HG02970 (cell line): ENCODE results near the gene PLA2G6.
"Not testable (repeated sequence)": the region's sequence is repeated elsewhere in the genome, so short reads cannot be mapped to it uniquely, and the experiment has no call there.

Experiments used
- ATAC-seq: cut with Tn5 transposase; IDR thresholded peaks from one replicate; pipeline ENCODE4 v1.9.1; 2021; ENCODE audit warnings: mild to moderate bottlenecking, moderate library complexity, moderate number of reproducible peaks; ENCODE audit not compliant: unreplicated experiment, low FRiP score

The PLA2G6 gene

GRCh38 chr22:38191731-38192474 lies 10.3 kb upstream of the PLA2G6 start:
- no peak for ATAC-seq

- no peak for ATAC-seq
These were observed 9.4 kb upstream of the PLA2G6 start for GRCh38 chr22:38191055-38191454.

- no peak for ATAC-seq
These were observed 9.0 kb upstream of the PLA2G6 start for GRCh38 chr22:38190581-38190980.

- no peak for ATAC-seq
These were observed 7.5 kb upstream of the PLA2G6 start for GRCh38 chr22:38189104-38189503.

- ATAC-seq = no peak
These were observed 6.0 kb upstream of the PLA2G6 start for GRCh38 chr22:38187413-38188212.

GRCh38 chr22:38186429-38186828 lies 4.8 kb upstream of the PLA2G6 start:
- ATAC-seq = no peak

- ATAC-seq = no peak
These were observed 3.2 kb upstream of the PLA2G6 start for GRCh38 chr22:38184788-38185187.

- no peak for ATAC-seq
These were observed 683 bp downstream of the PLA2G6 start for GRCh38 chr22:38180841-38181452.

- not testable (repeated sequence) for ATAC-seq
These were observed 3.1 kb downstream of the PLA2G6 start for GRCh38 chr22:38178605-38178937.

- no peak for ATAC-seq
These were observed 3.6 kb downstream of the PLA2G6 start for GRCh38 chr22:38177926-38178604.

- ATAC-seq = not testable (repeated sequence)
These were observed 4.1 kb downstream of the PLA2G6 start for GRCh38 chr22:38177571-38177925.

- no peak for ATAC-seq
These were observed 4.6 kb downstream of the PLA2G6 start for GRCh38 chr22:38177044-38177443.

- ATAC-seq = no peak
These were observed 5.4 kb downstream of the PLA2G6 start for GRCh38 chr22:38176170-38176741.

- ATAC-seq = no peak
These were observed 6.2 kb downstream of the PLA2G6 start for GRCh38 chr22:38175206-38176118.

GRCh38 chr22:38174626-38175025 lies 7.0 kb downstream of the PLA2G6 start:
- no peak for ATAC-seq

- no peak for ATAC-seq
These were observed 8.1 kb downstream of the PLA2G6 start for GRCh38 chr22:38173641-38173906.

GRCh38 chr22:38172832-38173640 lies 8.6 kb downstream of the PLA2G6 start:
- no peak for ATAC-seq

- no peak for ATAC-seq
These were observed 9.5 kb downstream of the PLA2G6 start for GRCh38 chr22:38171927-38172831.
